WTC11 (cell line): ENCODE measurements around the gene UBE2H. TPM values are rescaled to one million over a fixed set of nuclear protein-coding genes. Genes with fewer than 3 reads are reported as not detected.

Source experiments
- ATAC-seq: fragments of 200-7000 bp; cut with Tn5 transposase; 2 replicates; pipeline ENCODE4 v1.10.0; 2021; ENCODE audit warnings: mild to moderate bottlenecking, moderate library complexity
- CTCF ChIA-PET: fragments of 300-600 bp; sonication (Branson Sonifier 250); formaldehyde crosslinking; loops from one replicate; lab custom pipeline; 2021; ENCODE audit warnings: antibody characterized with exemption; lab: Charles Lee
- POLR2A ChIA-PET: fragments of 350-600 bp; sonication (Branson Sonifier 250); formaldehyde crosslinking; loops from one replicate; lab custom pipeline; 2021; ENCODE audit warnings: antibody characterized with exemption; lab: Charles Lee
- DNase-seq: peaks from one replicate; pipeline ENCODE4 v3.0.0; 2021; ENCODE audit warnings: low spot score
- H3K27ac Mint-ChIP-seq: 2 replicates; pipeline ENCODE4 v1.8.0; 2021; ENCODE audit warnings: mixed read lengths
- H3K27me3 Mint-ChIP-seq: 2 replicates; pipeline ENCODE4 v1.8.0; 2021; ENCODE audit warnings: low read depth, mild to moderate bottlenecking, moderate library complexity, mixed read lengths
- H3K36me3 Mint-ChIP-seq: 2 replicates; pipeline ENCODE4 v1.8.0; 2021; ENCODE audit warnings: mixed read lengths
- H3K4me1 Mint-ChIP-seq: 2 replicates; pipeline ENCODE4 v1.8.0; 2022; ENCODE audit warnings: mixed read lengths
- H3K4me3 Mint-ChIP-seq: 2 replicates; pipeline ENCODE4 v1.8.0; 2021; ENCODE audit warnings: mild to moderate bottlenecking, moderate library complexity, mixed read lengths
- H3K9me3 Mint-ChIP-seq: 2 replicates; pipeline ENCODE4 v1.8.0; 2021; ENCODE audit warnings: mixed read lengths
- EMX1 ChIP-seq: fragments of 250-450 bp; sonication (Bioruptor Pico); IDR thresholded peaks from 2 replicates; pipeline ENCODE4 v1.8.0; 2021; ENCODE audit warnings: mild to moderate bottlenecking
- FOXP1 ChIP-seq: sonication (generic); formaldehyde crosslinking; IDR thresholded peaks from 2 replicates; pipeline ENCODE4 v1.8.0; 2022; ENCODE audit warnings: missing genetic modification reagents, mild to moderate bottlenecking, moderate library complexity, borderline replicate concordance
- GRHL2 ChIP-seq: fragments of 250-450 bp; sonication (Bioruptor Pico); IDR thresholded peaks from 2 replicates; pipeline ENCODE4 v1.8.0; 2022; ENCODE audit warnings: mild to moderate bottlenecking, moderate library complexity; ENCODE audit not compliant: insufficient replicate concordance, severe bottlenecking
- GTF2I ChIP-seq: fragments of 250-450 bp; sonication (Bioruptor Pico); conservative IDR thresholded peaks from 2 replicates; pipeline ENCODE4 v1.4.0; 2021; ENCODE audit warnings: mild to moderate bottlenecking
- JAZF1 ChIP-seq: fragments of 250-450 bp; sonication (Bioruptor Pico); IDR thresholded peaks from 2 replicates; pipeline ENCODE4 v1.9.0; 2021; ENCODE audit warnings: moderate library complexity, mild to moderate bottlenecking, inconsistent platforms
- MYBL2 ChIP-seq: sonication (generic); formaldehyde crosslinking; IDR thresholded peaks from 2 replicates; pipeline ENCODE4 v1.8.1; 2023; ENCODE audit warnings: mild to moderate bottlenecking, moderate library complexity, missing genetic modification reagents
- NR3C1 ChIP-seq: sonication (generic); formaldehyde crosslinking; conservative IDR thresholded peaks from 2 replicates; pipeline ENCODE4 v1.8.1; 2023; ENCODE audit warnings: low read depth, mild to moderate bottlenecking, missing genetic modification reagents
- RORB ChIP-seq: fragments of 250-450 bp; sonication (Bioruptor Pico); IDR thresholded peaks from 2 replicates; pipeline ENCODE4 v1.9.0; 2021; ENCODE audit warnings: mild to moderate bottlenecking
- ZBTB21 ChIP-seq: sonication (generic); formaldehyde crosslinking; IDR thresholded peaks from 2 replicates; pipeline ENCODE4 v1.8.1; 2023; ENCODE audit warnings: mild to moderate bottlenecking, missing genetic modification reagents, borderline replicate concordance
- ZNF121 ChIP-seq: sonication (generic); formaldehyde crosslinking; IDR thresholded peaks from 2 replicates; pipeline ENCODE4 v1.8.0; 2023; ENCODE audit warnings: missing genetic modification reagents
- ZNF138 ChIP-seq: sonication (generic); formaldehyde crosslinking; conservative IDR thresholded peaks from 2 replicates; pipeline ENCODE4 v1.8.1; 2022; ENCODE audit warnings: mild to moderate bottlenecking, moderate library complexity, missing genetic modification reagents
- ZNF396 ChIP-seq: fragments of 250-450 bp; sonication (Bioruptor Pico); IDR thresholded peaks from 2 replicates; pipeline ENCODE4 v1.8.0; 2021; ENCODE audit warnings: mild to moderate bottlenecking, moderate library complexity, borderline replicate concordance
- total RNA-seq: library from RNA; stranded (reverse); gene quantifications from 3 replicates; pipeline ENCODE4 v1.2.3, GENCODE V29; 2021
- TF ChIP-seq, protein P1 (sequence below): sonication (generic); formaldehyde crosslinking; IDR thresholded peaks from 2 replicates; pipeline ENCODE4 v1.8.1; 2022; ENCODE audit warnings: missing genetic modification reagents, borderline replicate concordance
- TF ChIP-seq, protein P2 (sequence below): sonication (generic); formaldehyde crosslinking; IDR thresholded peaks from 2 replicates; pipeline ENCODE4 v1.8.1; 2022; ENCODE audit warnings: mild to moderate bottlenecking, moderate library complexity, missing genetic modification reagents
- TF ChIP-seq, protein P3 (sequence below): fragments of 250-450 bp; sonication (Bioruptor Pico); conservative IDR thresholded peaks from 2 replicates; pipeline ENCODE4 v1.9.0; 2021; ENCODE audit warnings: mild to moderate bottlenecking
- TF ChIP-seq, protein P4 (sequence below): fragments of 250-450 bp; sonication (Bioruptor Pico); IDR thresholded peaks from 2 replicates; pipeline ENCODE4 v1.9.0; 2021; ENCODE audit warnings: moderate library complexity, mild to moderate bottlenecking, inconsistent platforms, borderline replicate concordance
- TF ChIP-seq, protein P5 (sequence below): sonication (generic); formaldehyde crosslinking; IDR thresholded peaks from 2 replicates; pipeline ENCODE4 v1.8.1; 2023; ENCODE audit warnings: mild to moderate bottlenecking, missing genetic modification reagents
- TF ChIP-seq, protein P6 (sequence below): sonication (generic); formaldehyde crosslinking; IDR thresholded peaks from 2 replicates; pipeline ENCODE4 v1.8.1; 2022; ENCODE audit warnings: low read depth, missing genetic modification reagents, borderline replicate concordance
- TF ChIP-seq, protein P7 (sequence below): fragments of 250-450 bp; sonication (Bioruptor Pico); IDR thresholded peaks from 2 replicates; pipeline ENCODE4 v1.9.0; 2021; ENCODE audit warnings: mild to moderate bottlenecking, borderline replicate concordance
- TF ChIP-seq, protein P8 (sequence below): sonication (generic); formaldehyde crosslinking; IDR thresholded peaks from 2 replicates; pipeline ENCODE4 v1.8.1; 2023; ENCODE audit warnings: mild to moderate bottlenecking, missing genetic modification reagents, moderate library complexity

Gene UBE2H
- total RNA-seq, 1 experiment from 2014 or later = 55.0 TPM

DNA sequence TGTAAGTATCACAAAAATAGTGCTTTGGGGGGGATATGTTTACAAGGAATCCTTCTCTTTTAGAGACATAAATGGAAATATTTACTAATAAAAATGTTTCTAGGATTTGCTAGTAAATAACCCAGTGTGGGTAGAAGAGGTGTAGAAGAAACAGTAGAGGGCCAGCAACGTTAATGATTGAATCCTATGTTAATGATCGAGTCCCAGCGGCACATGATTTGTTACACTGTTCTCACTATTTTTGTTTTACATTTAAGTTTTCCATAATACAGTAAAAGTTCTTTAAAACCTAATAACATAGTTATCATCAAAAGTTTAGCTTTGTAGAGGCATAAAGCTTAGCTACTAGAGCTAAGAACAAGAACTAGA lies 66.0 kb downstream of the UBE2H start:
- no peak for ATAC-seq
- Mint-ChIP-seq H3K27me3 (no peaks in the 10 kb centered on the region), H3K4me1 (peaks cover 23% of the 10 kb centered on the region), H3K9me3 (no peaks in the 10 kb centered on the region), H3K4me3 (no peak overlapping the region), H3K36me3 (peaks cover 3% of the 10 kb centered on the region; the same call in 1 of the 2 replicates), H3K27ac (no peak overlapping the region)
- no peak for DNase-seq
- POLR2A ChIA-PET = interaction anchor here (0.6 kb wide), 1 partner anchor 34 kb away, joined by 3 read pairs; no protein-coding TSS in a partner anchor
- TF ChIP-seq, protein P1, sequence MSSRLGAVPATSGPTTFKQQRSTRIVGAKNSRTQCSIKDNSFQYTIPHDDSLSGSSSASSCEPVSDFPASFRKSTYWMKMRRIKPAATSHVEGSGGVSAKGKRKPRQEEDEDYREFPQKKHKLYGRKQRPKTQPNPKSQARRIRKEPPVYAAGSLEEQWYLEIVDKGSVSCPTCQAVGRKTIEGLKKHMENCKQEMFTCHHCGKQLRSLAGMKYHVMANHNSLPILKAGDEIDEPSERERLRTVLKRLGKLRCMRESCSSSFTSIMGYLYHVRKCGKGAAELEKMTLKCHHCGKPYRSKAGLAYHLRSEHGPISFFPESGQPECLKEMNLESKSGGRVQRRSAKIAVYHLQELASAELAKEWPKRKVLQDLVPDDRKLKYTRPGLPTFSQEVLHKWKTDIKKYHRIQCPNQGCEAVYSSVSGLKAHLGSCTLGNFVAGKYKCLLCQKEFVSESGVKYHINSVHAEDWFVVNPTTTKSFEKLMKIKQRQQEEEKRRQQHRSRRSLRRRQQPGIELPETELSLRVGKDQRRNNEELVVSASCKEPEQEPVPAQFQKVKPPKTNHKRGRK (CRISPR knock-in tag) = no peak
- TF ChIP-seq ZNF138 (CRISPR knock-in tag) (no peak), ZBTB21 (CRISPR knock-in tag) (no peak), GRHL2 (no peak), ZNF396 (no peak)
- TF ChIP-seq, protein P2, sequence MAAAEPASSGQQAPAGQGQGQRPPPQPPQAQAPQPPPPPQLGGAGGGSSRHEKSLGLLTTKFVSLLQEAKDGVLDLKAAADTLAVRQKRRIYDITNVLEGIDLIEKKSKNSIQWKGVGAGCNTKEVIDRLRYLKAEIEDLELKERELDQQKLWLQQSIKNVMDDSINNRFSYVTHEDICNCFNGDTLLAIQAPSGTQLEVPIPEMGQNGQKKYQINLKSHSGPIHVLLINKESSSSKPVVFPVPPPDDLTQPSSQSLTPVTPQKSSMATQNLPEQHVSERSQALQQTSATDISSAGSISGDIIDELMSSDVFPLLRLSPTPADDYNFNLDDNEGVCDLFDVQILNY (CRISPR knock-in tag) = no peak
- TF ChIP-seq, protein P3, sequence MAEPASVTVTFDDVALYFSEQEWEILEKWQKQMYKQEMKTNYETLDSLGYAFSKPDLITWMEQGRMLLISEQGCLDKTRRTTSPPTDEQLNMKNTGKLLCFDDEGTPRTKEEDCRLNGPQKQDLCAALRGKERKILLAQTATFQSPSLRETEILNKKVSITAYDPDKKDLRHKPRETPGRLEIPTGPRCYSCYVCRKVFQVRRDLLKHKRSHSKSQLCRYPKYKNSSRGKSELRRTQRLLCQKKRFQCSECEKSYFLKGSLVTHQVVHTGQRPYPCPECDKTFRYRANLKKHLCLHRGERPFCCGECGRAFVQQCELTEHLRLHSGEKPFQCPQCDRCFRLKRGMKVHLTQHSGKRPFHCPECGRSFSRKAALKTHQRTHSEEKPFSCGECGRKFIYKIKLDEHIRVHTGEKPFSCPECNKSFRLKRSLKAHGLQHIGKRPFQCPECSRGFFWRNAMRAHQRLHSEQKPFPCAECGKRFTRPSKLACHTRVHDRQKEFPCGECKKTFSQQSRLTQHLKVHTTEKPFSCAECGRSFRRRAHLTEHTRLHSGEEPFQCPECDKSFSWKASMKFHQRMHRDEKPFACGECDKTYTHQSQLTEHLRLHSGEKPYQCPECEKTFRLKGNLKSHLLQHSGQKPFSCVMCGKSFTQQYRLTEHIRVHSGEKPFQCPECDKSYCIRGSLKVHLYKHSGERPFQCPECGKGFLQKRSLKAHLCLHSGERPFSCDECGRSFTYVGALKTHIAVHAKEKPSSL = no peak
- TF ChIP-seq, protein P4, sequence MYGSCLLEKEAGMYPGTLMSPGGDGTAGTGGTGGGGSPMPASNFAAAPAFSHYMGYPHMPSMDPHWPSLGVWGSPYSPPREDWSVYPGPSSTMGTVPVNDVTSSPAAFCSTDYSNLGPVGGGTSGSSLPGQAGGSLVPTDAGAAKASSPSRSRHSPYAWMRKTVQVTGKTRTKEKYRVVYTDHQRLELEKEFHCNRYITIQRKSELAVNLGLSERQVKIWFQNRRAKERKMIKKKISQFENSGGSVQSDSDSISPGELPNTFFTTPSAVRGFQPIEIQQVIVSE (CRISPR knock-in tag) = no peak
- TF ChIP-seq, protein P5, sequence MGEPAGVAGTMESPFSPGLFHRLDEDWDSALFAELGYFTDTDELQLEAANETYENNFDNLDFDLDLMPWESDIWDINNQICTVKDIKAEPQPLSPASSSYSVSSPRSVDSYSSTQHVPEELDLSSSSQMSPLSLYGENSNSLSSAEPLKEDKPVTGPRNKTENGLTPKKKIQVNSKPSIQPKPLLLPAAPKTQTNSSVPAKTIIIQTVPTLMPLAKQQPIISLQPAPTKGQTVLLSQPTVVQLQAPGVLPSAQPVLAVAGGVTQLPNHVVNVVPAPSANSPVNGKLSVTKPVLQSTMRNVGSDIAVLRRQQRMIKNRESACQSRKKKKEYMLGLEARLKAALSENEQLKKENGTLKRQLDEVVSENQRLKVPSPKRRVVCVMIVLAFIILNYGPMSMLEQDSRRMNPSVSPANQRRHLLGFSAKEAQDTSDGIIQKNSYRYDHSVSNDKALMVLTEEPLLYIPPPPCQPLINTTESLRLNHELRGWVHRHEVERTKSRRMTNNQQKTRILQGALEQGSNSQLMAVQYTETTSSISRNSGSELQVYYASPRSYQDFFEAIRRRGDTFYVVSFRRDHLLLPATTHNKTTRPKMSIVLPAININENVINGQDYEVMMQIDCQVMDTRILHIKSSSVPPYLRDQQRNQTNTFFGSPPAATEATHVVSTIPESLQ (CRISPR knock-in tag) = no peak
- TF ChIP-seq, protein P6, sequence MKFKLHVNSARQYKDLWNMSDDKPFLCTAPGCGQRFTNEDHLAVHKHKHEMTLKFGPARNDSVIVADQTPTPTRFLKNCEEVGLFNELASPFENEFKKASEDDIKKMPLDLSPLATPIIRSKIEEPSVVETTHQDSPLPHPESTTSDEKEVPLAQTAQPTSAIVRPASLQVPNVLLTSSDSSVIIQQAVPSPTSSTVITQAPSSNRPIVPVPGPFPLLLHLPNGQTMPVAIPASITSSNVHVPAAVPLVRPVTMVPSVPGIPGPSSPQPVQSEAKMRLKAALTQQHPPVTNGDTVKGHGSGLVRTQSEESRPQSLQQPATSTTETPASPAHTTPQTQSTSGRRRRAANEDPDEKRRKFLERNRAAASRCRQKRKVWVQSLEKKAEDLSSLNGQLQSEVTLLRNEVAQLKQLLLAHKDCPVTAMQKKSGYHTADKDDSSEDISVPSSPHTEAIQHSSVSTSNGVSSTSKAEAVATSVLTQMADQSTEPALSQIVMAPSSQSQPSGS = no peak
- CTCF ChIA-PET = interaction anchor here (0.6 to 1.3 kb wide), 5 partner anchors 15 to 1031 kb away, joined by 3 to 5 read pairs (median 3); no protein-coding TSS in a partner anchor

DNA sequence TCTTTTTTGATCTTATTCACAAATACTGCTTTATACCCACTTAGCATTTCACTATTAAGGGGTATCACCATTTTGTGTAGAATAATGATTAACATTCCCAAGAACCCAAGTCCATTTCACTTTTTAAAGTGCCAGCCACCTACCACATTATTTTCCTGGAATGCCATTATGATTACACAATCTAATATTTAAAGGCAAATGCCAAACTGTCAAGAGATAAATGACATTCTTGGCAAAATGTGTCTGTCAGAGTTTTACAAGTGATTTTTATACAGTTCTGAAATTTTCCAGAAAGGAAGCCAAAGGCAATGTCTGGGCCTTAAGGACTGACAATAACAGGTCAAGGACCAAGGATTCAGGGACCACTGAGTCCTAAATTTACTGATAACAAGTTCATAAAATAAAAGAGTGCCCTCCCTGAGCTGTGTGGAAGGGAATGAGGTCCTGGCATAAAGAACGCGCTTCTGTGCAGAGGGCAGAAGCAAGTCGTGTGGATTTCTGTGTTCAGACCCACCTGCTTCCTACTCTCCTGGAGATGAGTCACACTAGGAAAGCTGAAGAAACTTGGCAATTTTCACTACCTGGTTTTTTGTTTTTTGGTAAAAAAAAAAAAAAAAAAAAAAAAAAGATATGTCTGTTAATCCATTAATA lies 66.5 kb downstream of the UBE2H start:
- Mint-ChIP-seq H3K36me3 (peaks cover 3% of the 10 kb centered on the region; the same call in 1 of the 2 replicates), H3K27ac (0 out of 2 replicates have a peak overlapping the region, but pooled peaks have one; percentile 28), H3K27me3 (no peaks in the 10 kb centered on the region), H3K4me3 (no peak overlapping the region), H3K4me1 (peaks cover 28% of the 10 kb centered on the region), H3K9me3 (no peaks in the 10 kb centered on the region)
- no peak for DNase-seq
- CTCF ChIA-PET = interaction anchor here (0.6 to 1.3 kb wide), 5 partner anchors 15 to 1032 kb away, joined by 3 to 5 read pairs (median 3); no protein-coding TSS in a partner anchor
- POLR2A ChIA-PET = interaction anchor here (0.6 kb wide), 1 partner anchor 35 kb away, joined by 3 read pairs; no protein-coding TSS in a partner anchor
- ATAC-seq = no peak
- TF ChIP-seq FOXP1 (CRISPR knock-in tag) (no peak), NR3C1 (CRISPR knock-in tag) (no peak), JAZF1 (no peak), GTF2I (CRISPR knock-in tag) (no peak), EMX1 (CRISPR knock-in tag) (no peak), RORB (CRISPR knock-in tag) (no peak), ZNF121 (no peak), MYBL2 (CRISPR knock-in tag) (no peak)
- TF ChIP-seq, protein P7, sequence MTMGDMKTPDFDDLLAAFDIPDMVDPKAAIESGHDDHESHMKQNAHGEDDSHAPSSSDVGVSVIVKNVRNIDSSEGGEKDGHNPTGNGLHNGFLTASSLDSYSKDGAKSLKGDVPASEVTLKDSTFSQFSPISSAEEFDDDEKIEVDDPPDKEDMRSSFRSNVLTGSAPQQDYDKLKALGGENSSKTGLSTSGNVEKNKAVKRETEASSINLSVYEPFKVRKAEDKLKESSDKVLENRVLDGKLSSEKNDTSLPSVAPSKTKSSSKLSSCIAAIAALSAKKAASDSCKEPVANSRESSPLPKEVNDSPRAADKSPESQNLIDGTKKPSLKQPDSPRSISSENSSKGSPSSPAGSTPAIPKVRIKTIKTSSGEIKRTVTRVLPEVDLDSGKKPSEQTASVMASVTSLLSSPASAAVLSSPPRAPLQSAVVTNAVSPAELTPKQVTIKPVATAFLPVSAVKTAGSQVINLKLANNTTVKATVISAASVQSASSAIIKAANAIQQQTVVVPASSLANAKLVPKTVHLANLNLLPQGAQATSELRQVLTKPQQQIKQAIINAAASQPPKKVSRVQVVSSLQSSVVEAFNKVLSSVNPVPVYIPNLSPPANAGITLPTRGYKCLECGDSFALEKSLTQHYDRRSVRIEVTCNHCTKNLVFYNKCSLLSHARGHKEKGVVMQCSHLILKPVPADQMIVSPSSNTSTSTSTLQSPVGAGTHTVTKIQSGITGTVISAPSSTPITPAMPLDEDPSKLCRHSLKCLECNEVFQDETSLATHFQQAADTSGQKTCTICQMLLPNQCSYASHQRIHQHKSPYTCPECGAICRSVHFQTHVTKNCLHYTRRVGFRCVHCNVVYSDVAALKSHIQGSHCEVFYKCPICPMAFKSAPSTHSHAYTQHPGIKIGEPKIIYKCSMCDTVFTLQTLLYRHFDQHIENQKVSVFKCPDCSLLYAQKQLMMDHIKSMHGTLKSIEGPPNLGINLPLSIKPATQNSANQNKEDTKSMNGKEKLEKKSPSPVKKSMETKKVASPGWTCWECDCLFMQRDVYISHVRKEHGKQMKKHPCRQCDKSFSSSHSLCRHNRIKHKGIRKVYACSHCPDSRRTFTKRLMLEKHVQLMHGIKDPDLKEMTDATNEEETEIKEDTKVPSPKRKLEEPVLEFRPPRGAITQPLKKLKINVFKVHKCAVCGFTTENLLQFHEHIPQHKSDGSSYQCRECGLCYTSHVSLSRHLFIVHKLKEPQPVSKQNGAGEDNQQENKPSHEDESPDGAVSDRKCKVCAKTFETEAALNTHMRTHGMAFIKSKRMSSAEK (CRISPR knock-in tag) = no peak
- TF ChIP-seq, protein P8, sequence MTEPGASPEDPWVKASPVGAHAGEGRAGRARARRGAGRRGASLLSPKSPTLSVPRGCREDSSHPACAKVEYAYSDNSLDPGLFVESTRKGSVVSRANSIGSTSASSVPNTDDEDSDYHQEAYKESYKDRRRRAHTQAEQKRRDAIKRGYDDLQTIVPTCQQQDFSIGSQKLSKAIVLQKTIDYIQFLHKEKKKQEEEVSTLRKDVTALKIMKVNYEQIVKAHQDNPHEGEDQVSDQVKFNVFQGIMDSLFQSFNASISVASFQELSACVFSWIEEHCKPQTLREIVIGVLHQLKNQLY (CRISPR knock-in tag) = no peak
